PFSK-1 (cell line): ENCODE measurements around the gene ADCY2.

Experiments used
- FOXP2 ChIP-seq: optimal IDR thresholded peaks from 2 replicates; pipeline ENCODE3; 2011; ENCODE audit warnings: borderline replicate concordance, control low read depth, inconsistent platforms; ENCODE audit not compliant: insufficient read depth; ENCODE audit errors: extremely low read length, extremely low read depth
- POLR2AphosphoS5 ChIP-seq: IDR thresholded peaks from 2 replicates; pipeline ENCODE4 v1.6.1; 2012; ENCODE audit warnings: low read depth, mild to moderate bottlenecking, control low read depth, low read length, moderate library complexity
- SIN3A ChIP-seq: IDR thresholded peaks from 2 replicates; pipeline ENCODE4 v1.6.1; 2012; ENCODE audit warnings: mild to moderate bottlenecking, low read length, moderate library complexity, borderline replicate concordance; ENCODE audit not compliant: insufficient read depth
- TAF1 ChIP-seq: IDR thresholded peaks from 2 replicates; pipeline ENCODE4 v1.6.1; 2012; ENCODE audit warnings: low read length, control low read depth, borderline replicate concordance; ENCODE audit not compliant: insufficient read depth
- TF ChIP-seq, protein P1 (sequence below), 2 experiments: IDR thresholded peaks; 2 replicates each; pipeline versions ENCODE4 v1.6.1 to v1.8.0; 2011 to 2012; ENCODE audit warnings: low read depth in 2 of 2, low read length in 2 of 2, control low read depth in 1 of 2, inconsistent platforms in 1 of 2, mild to moderate bottlenecking in 1 of 2, moderate library complexity in 1 of 2; ENCODE audit not compliant: insufficient read depth in 1 of 2

GRCh38 chr5:7876867-7877266 is 480.9 kb downstream of the ADCY2 start:
- TF ChIP-seq POLR2AphosphoS5 = no peak
- no peak for TF ChIP-seq TAF1
- TF ChIP-seq FOXP2 = no peak
- TF ChIP-seq, protein P1, sequence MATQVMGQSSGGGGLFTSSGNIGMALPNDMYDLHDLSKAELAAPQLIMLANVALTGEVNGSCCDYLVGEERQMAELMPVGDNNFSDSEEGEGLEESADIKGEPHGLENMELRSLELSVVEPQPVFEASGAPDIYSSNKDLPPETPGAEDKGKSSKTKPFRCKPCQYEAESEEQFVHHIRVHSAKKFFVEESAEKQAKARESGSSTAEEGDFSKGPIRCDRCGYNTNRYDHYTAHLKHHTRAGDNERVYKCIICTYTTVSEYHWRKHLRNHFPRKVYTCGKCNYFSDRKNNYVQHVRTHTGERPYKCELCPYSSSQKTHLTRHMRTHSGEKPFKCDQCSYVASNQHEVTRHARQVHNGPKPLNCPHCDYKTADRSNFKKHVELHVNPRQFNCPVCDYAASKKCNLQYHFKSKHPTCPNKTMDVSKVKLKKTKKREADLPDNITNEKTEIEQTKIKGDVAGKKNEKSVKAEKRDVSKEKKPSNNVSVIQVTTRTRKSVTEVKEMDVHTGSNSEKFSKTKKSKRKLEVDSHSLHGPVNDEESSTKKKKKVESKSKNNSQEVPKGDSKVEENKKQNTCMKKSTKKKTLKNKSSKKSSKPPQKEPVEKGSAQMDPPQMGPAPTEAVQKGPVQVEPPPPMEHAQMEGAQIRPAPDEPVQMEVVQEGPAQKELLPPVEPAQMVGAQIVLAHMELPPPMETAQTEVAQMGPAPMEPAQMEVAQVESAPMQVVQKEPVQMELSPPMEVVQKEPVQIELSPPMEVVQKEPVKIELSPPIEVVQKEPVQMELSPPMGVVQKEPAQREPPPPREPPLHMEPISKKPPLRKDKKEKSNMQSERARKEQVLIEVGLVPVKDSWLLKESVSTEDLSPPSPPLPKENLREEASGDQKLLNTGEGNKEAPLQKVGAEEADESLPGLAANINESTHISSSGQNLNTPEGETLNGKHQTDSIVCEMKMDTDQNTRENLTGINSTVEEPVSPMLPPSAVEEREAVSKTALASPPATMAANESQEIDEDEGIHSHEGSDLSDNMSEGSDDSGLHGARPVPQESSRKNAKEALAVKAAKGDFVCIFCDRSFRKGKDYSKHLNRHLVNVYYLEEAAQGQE (IDR thresholded peaks at IDR 0.05; ENCODE audit: insufficient read depth in 1 of 2, low read depth in 2 of 2, low read length in 2 of 2) = no peak
- TF ChIP-seq SIN3A = no peak
